Midbrain (tissue), 1 donor: ENCODE data around the gene PCDHGC5.

Experiments
- DNase-seq: peaks from one replicate; lab custom pipeline; 2025; lab: John Stamatoyannopoulos, UW

PCDHGC5 gene

GRCh38 chr5:141533897-141534296 is 45.0 kb downstream of the PCDHGC5 start:
- DNase-seq, result no peak

- DNase-seq, result no peak
Observed at GRCh38 chr5:141534492-141535213, 45.8 kb downstream of the PCDHGC5 start.
